Esophagus mucosa (tissue), 1 donor: ENCODE results near the gene EPRS1. TPM values are rescaled to one million over a fixed set of nuclear protein-coding genes. Genes with fewer than 3 reads are reported as not detected.
A peak's percentile ranks its signal among the peaks of the same experiment; 100 is the strongest.
"Not testable (repeated sequence)": the region's sequence is repeated elsewhere in the genome, so short reads cannot be mapped to it uniquely, and the experiment has no call there.

Experiments used
- ATAC-seq: fragments of 200-7000 bp; cut with Tn5 transposase; one replicate; pipeline ENCODE4 v1.9.1; 2020
- total RNA-seq: library from RNA; stranded (reverse); gene quantifications from one replicate; pipeline ENCODE4 v1.2.4, GENCODE V29; 2023
- donor health status: DM: yes; HTN: yes; CAD: no.

EPRS1 gene
- 109 TPM for total RNA-seq

DNA sequence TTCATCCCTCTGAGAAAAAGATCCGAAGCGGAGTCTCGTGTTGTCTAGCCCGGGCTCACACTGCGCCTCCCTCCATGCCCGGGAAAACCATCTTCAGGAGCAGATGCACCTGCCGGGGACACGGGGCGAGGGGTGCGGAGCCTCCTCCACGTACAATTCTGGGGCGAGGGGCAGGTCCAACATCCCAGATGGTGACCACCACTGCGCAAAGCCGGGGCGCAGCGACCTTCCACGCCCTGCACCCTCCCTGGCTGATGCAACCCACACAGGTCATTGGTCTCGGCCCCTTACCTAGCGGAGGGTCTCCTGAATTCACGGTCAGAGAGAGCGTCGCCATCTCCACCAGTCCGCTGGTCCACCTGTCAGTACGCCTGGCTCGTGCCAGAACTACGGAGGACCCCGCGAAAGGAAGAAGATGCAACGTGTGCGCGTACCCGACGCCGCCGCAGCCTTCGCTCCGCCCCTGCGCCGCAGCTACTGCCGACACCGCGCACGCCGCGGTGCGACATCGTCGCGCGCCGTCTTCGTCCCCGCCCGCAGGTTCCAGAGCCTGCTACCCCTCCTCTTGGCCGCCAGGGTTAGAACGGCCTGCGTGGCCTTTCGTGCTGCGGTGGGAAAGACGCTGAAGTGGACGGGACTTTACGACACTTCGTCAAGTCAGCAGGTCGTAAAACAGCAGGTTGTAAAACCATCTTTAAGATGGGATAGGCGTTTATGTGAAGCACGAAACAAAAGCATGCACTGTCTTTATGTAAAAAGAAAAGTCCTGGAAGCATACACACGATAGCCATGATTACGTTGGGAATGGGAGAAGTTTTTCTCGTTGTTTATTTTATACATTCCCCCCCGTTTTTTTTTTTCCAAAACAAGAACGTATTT, at the start of gene EPRS1:
TSS of gene EPRS1 (minus strand) at position 454 of the 879 bp plus-strand sequence. CDS start at position 337, 117 bp downstream.
- ATAC-seq, result peak; percentile 100

- peak; percentile 95 for ATAC-seq
These were observed 48.0 kb upstream of the EPRS1 start, which contains the start of gene IARS2 for GRCh38 chr1:220094016-220094911. Gene IARS2 (plus strand): TSS chr1:220094132. CDS start chr1:220094217, 85 bp downstream.

DNA sequence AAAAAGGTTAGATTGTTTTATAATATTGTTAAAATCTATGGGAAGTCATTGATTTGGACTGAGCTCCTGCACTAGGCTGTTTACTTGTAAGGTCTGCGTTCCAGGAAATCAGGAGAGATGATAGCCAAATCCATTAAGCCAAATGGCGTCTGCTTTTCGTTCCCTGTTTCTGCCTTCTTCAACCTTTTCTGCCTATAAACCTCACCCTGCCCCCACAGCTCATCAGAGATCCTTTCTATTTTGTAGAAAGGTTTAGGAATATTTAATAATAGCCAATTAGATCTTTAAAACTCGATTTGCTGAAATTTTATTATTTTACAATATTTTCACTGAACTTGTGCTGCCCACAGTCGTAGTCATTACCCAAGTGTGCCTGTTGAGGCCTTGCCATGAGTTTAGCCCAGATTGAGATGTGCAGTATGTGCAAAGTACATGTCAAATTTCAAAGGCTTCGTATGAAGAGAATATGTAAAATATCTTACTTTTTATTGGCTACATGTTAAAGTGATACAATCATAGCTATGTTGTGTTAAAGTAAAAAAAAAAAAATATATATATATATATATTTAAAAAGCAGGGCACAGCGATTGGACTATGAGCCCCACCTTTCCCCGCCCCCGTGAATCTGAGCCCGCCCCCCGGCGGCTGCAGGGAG, 47.2 kb upstream of the EPRS1 start:
- peak; percentile 1 for ATAC-seq

- no peak for ATAC-seq
These were observed 46.4 kb upstream of the EPRS1 start for GRCh38 chr1:220092694-220093093.

DNA sequence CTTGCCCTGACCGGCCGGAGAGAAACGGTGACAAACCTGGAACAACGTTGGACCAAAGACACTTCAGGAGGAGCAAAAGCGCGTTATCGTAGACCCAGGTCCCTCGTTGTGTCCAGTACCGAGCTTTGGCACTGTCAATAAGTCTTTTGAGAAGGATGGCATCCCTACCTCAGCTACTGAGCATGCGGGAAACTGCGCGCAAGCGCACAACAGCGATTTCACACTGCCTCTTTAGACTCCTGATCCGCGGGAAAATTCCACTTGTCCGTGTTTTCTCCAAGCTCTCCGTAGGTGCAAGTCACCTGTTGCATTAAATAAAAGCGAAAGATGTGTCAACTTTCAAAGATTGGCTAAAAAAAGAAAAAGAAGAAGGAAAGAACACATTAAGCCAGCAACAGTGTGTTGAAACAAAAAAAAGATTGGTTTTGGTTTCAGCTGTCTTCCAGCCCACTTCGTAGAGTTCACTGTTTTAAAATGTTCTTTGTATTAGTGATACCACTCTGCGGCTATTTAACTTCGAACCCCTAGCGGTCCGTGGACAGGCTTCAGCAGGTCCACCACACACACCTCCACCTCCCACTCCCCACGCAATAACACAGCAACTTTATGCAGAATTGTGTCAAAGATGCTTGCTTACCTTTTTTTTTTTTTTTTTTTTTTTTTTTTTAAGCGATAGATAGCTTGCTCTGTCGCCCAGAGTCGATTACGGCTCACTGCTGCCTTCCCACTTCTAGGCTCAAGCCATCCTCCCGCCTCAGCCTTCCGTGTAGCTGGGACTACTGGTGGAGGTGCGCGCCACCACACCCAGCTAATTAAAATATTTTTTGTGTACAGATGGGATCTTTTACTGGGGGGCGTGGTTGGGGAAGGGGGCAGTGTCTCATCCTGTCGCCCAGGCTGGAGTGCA, 43.6 kb upstream of the EPRS1 start, which contains the start of gene BPNT1:
TSS of gene BPNT1 (minus strand) at position 139 of the 907 bp plus-strand sequence. CDS start 9,942 bp downstream, outside the sequence.
- ATAC-seq, result peak; percentile 92

DNA sequence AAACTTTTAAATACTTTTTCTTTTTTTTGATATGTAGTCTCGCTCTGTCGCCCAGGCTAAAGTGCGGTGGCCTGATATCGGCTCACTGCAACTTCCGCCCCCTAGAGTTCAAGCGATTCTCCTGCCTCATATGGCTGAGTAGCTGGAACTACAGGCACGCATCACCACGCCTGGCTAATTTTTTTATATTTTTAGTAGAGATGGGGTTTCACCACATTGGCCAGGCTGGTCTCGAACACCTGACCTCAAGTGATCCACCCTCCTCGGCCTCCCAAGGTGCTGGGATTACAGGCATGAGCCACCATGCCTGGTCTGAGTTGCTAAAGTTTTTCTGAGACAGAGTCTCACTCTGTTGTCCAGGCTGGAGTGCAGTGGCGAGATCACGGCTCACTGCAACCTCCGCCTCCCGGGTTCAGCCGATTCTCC, 40.0 kb upstream of the EPRS1 start:
- not testable (repeated sequence) for ATAC-seq

GRCh38 chr1:220084460-220084859, 38.2 kb upstream of the EPRS1 start:
- no peak for ATAC-seq

GRCh38 chr1:220077887-220078286, 31.6 kb upstream of the EPRS1 start:
- no peak for ATAC-seq

GRCh38 chr1:220076861-220077762, 30.8 kb upstream of the EPRS1 start:
- no peak for ATAC-seq

- no peak for ATAC-seq
These were observed 21.2 kb upstream of the EPRS1 start for GRCh38 chr1:220067269-220068204.

- no peak for ATAC-seq
These were observed 16.3 kb upstream of the EPRS1 start for GRCh38 chr1:220062629-220063028.

DNA sequence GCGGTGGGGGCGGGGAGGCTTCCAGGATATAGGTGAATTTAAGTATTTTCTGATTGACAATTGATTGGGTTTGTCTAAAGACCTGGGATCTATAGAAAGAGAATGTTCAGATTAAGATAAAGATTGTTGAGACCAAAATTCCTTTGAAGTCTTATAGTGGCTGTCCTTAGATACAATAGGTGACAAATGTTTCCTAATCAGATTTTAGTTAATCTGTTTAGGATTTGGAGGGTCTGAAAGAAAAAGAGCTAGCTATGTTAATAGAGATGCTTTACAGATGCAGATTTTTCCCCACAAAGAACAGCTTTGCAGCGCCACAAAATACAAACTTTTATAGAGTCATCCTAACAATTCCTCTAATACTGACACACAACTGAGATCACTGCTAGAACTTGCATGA, 14.6 kb upstream of the EPRS1 start:
- ATAC-seq, result no peak

DNA sequence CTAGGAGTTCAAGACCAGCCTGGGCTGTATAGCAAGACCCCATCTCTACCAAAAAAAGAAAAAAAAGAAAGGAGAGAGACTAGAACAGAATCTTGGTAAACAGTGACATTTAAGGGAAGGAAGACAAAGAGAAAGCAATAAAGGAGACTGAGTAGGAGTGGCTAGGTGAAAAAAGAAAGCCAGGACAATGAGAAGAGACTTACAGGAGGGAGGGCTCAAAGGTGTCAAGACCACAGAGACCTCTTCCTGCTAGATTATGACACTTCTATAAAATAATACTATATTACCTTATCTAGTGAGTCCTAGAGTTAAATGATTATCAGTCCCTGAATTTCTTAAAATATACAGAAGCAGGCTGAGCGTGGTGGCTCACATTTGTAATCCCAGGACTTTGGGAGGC, 10.1 kb upstream of the EPRS1 start:
- no peak for ATAC-seq

- peak; percentile 48 for ATAC-seq
These were observed 801 bp downstream of the EPRS1 start for GRCh38 chr1:220045356-220046051.

- ATAC-seq, result no peak
These were observed 1.5 kb downstream of the EPRS1 start for GRCh38 chr1:220044678-220045355.

DNA sequence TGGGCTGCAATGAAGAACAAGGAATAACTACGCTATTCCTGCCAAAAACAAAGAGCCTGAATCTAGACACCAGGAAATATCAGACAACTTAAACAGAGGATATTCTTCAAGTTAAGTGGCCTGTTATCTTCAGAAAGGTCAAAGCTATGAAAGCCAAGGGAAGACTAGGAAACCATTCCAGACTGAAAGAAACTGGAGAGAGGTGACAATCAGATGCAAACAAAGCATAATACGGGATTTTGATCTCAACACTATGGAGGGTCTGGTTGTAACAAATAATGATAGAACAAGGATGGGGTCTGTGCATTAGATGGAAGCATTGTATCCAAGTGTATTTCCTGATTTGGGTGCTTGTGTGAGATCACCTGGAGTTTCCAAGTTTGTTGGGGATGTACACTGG, 2.7 kb downstream of the EPRS1 start:
- ATAC-seq, result no peak

GRCh38 chr1:220040028-220040596, 6.2 kb downstream of the EPRS1 start:
- no peak for ATAC-seq
